HG02642 (cell line): ENCODE data around the gene DDX56.
"Not testable (repeated sequence)": the region's sequence is repeated elsewhere in the genome, so short reads cannot be mapped to it uniquely, and the experiment has no call there.

Source experiments
- ATAC-seq: cut with Tn5 transposase; IDR thresholded peaks from one replicate; pipeline ENCODE4 v1.9.1; 2021; ENCODE audit warnings: mild to moderate bottlenecking; ENCODE audit not compliant: unreplicated experiment, poor library complexity

Gene DDX56

DNA sequence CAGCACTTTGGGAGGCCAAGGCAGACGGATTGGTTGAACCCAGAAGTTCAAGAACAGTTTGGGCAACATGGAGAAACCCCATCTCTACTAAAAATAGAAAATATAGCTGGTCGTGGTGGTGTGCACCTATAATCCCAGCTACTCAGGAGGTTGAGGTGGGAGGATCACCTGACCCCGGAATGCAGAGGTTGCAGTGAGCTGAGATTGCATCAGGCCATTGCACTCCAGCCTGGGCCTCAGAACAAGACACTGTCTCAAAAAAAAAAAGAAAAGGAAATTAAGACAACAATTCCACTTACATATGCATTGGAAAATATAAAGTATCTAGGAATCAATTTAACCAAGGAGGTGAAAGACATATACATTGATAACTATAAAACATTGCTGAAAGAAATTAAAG lies 25.5 kb upstream of the DDX56 start:
- no peak for ATAC-seq

DNA sequence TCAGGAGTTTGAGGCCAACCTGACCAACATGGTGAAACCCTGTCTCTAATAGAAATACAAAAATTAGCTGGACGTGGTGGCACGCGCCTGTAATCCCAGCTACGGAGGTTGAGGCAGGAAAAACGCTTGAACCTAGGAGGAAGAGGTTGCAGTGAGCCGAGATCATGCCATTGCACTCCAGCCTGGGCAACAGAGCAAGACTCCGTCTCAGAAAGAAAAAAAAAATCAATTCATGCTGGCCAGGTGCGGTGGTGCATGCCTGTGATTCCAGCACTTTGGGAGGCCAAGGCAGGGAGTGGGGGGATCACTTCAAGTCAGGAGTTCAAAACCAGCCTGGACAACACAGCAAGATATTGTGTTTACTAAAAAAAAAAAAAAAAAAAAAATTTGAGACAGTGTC lies 23.5 kb upstream of the DDX56 start:
- not testable (repeated sequence) for ATAC-seq

DNA sequence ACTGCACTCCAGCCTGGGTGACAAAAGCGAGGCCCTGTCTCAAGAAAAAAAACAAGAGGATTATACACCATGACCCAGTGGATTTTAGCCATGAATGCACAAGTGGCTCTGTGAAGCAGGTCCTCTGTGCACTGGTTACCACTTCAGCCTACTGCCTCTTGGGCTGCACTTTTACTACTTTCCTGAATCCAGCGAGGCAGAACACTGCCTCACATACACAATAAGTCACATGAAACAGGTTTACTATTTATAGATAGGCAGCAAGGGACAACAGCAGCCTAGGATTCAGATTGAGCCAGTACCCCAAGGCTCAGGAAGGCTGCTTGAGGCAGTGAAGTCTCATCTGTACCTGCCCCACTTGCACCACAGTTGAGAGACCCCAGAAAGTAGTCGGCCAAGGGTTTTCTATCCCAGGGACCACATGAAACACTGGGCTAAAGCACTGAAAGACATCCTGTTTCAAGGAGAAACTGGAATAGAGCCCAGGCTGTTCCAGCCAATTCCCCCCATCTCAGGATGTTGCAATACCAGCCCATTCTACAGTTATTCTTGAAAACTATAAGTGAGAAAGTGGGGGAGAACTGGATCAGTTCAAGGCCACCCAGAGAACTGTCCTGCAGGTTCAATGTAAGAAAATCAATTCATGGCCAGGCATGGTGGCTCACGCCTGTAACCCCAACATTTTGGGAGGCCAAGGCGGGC lies 22.4 kb upstream of the DDX56 start:
- no peak for ATAC-seq

DNA sequence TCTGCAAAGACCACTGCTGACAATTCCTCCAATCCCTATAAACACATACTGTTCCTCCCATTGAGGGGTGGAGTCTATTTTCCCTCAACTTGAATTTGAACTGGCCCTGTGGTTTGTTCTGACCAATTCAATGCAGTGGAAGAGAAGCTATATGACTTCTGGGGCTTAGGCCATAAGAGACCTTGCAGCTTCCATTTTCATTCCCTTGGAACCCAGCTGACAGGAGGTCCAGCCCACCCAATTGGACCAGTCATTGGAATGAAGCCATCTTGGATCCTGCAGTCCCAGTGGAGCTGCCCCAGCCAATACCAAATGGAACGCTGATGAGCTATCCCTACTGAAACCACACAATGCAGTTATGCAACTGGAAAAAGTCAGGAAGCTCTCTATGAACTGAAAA lies 17.2 kb upstream of the DDX56 start:
- no peak for ATAC-seq

DNA sequence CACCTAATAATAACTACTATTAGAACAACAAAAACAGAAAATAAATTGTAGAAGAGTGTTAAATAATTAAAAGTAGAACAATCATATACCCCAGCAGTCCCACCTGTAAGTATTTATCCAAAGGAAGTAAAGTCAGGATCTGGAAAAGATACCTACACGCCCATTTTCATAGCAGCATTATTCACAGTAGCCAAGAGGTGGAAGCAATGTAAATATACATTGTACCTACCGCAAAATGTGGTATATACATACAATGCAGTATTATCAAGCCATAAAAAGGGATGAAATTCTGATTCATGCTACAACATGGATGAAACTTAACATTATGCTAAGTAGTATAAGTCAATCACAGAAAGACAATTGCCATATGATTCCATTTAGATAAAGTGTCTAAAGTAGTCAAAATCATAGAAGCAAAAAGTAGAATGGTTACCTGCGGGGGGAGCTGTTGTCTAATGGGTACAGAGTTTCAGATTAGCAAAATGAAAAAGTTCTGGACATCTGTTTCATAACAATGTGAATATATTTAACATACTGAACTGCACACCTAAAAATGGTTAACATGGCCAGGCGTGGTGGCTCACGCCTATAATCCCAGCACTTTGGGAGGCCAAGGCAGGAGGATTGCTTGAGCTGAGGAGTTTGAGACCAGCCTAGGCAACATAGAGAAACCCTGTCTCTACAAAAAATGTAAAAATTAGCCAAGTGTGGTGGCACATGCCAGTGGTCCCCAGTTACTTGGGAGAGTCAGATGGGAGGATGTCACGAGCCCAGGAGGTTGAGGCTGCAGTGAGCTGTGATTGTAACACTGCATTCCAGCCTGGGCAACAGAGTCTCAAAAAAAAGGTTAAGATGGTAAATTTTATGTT lies 14.4 kb upstream of the DDX56 start:
- ATAC-seq = no peak

GRCh38 chr7:44583146-44583865 lies 9.6 kb upstream of the DDX56 start:
- ATAC-seq = no peak

DNA sequence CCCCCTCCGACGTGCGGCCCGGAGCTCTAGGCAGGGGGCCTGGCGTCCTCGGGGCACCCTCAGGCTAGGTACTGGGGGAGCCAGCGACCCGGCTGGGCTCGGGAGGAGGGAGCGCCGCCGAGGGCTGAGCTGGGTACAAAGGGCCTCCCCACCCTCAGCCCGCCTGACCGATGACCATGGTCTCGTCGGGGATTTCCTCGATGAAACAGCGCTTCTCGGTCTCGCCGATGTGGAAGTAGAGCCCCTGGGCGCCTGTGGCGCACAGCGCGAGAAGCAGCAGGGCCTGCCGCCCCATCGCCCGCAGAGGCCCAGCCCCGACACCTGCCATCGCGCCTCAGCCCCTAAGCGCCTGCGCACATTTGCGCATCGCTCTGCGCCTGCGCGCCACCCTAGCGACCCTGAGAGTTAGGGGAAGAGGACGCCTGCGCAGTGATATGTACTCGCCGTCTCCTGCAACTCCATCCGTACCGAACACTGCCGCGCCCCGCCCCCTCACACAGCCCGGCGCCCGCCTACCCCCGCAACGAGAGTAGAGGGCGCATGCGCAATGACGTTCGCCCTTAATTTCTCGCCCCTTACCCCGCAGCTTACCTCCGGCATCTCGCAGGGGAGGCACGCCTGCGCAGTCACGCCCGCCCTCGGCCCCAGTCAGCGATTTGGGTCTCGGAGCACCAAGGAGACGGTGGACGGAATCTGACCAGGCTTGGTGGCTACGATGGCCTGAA lies 8.3 kb upstream of the DDX56 start, which contains the start of gene TMED4:
TSS of gene TMED4 (minus strand) at position 353 of the 725 bp plus-strand sequence. CDS start at position 328, 25 bp downstream.
- peak; percentile 91 for ATAC-seq

DNA sequence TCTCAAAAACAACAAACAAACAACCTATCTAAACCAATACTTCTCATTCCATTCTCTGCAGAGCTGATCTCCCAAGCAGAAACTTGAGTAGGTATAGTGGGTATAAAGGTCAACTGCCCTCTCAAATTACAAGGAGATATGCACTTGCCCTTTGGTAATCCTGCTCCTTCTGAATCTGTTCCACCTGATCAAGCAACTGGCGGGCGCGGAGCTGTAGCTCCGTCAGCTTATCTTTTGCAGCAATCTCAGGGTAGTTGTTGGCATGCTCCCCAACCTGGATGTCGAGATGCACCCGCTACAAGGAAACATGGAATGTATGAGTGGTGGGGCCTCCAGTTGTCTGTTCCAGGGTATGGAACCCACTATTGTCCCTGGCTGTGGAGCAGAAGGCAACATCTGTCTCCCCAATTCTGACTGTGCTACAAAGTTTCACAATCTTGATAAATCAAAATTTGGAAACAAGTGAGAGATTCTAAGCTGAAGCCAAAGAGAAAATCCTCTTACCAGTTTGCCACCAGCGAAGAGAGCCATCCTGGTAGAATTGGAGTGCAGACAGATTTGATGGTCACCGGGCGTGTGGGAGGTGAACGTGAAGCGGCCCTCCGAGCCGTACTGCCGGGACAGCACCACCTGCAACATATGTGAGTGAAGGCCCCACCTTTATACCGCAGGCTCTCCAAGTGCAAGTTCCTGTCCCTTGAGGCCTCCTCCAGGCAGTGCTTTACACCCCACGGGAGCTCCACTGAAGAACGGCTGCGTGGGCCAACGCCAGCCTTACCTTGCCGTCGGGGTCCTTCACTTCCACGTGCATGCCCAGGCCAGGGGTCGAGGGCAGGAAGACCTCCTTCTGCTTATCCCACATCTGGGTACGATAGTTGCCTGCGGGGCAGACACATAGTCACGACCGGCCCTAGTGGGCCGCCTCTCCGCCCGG lies 7.5 kb upstream of the DDX56 start:
- peak; percentile 35 for ATAC-seq

- ATAC-seq = no peak
These were observed 2.5 kb upstream of the DDX56 start for GRCh38 chr7:44576228-44576627.

- no peak for ATAC-seq
These were observed 1.3 kb upstream of the DDX56 start for GRCh38 chr7:44575054-44575453.

DNA sequence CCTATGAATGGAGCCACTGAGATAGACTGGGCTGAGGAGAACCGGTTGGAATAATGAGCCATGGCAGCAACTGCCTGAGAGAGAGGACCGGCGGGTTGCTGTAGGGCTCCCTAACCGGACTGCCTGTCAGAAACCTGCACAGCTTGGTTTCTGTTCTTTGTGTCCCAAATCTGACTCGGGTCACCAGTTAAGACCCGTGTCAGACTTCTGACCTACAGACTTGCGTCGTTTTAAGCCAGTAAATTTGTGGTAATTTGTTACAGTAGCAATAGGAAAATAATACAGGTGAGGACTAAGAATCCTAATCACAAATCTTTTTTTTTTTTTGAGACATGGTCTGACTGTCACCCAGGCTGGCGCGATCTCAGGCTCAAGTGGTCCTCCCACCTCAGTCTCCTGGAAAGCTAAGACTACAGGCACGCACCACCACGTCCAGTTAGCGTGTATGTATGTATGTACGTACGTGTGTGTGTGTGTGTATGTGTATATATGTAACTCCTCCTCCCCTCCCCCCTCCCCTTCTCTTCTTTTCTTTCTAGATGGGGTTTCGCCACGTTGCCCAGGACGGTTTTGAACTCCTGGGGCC lies 672 bp upstream of the DDX56 start:
- no peak for ATAC-seq

- no peak for ATAC-seq
These were observed 937 bp downstream of the DDX56 start for GRCh38 chr7:44572771-44573170.

GRCh38 chr7:44569959-44570358 lies 3.7 kb downstream of the DDX56 start:
- no peak for ATAC-seq

- ATAC-seq = no peak
These were observed 4.7 kb downstream of the DDX56 start for GRCh38 chr7:44568771-44569560.

GRCh38 chr7:44567884-44568283 lies 5.8 kb downstream of the DDX56 start:
- no peak for ATAC-seq

- no peak for ATAC-seq
These were observed 7.0 kb downstream of the DDX56 start for GRCh38 chr7:44566680-44567079.

- peak; percentile 30 for ATAC-seq
These were observed 7.7 kb downstream of the DDX56 start for GRCh38 chr7:44565795-44566559.
